SK-N-SH treated with all-trans-retinoic acid at 6 μM for 48 hours (cell line): ENCODE measurements around the gene DIPK1A.

Source experiments
- ATAC-seq: fragments of 200-7000 bp; cut with Tn5 transposase; 3 replicates; pipeline ENCODE4 v1.9.1; 2020; ENCODE audit warnings: mild to moderate bottlenecking, moderate library complexity
- ARNTL ChIP-seq: fragments of 450-650 bp; formaldehyde crosslinking; IDR thresholded peaks from 2 replicates; pipeline ENCODE4 v1.5.0; 2020; ENCODE audit warnings: low read depth, mild to moderate bottlenecking, moderate library complexity, borderline replicate concordance
- BACH2 ChIP-seq: fragments of 250-450 bp; sonication (Bioruptor Pico); IDR thresholded peaks from 2 replicates; pipeline ENCODE4 v1.9.0; 2021; ENCODE audit warnings: mild to moderate bottlenecking, borderline replicate concordance
- CREB5 ChIP-seq: fragments of 250-450 bp; sonication (Bioruptor Pico); IDR thresholded peaks from 2 replicates; pipeline ENCODE4 v1.5.1; 2020; ENCODE audit warnings: low read depth, mild to moderate bottlenecking, moderate library complexity
- CSDC2 ChIP-seq: fragments of 250-450 bp; sonication (Bioruptor Pico); IDR thresholded peaks from 2 replicates; pipeline ENCODE4 v1.5.0; 2020; ENCODE audit warnings: mild to moderate bottlenecking, moderate library complexity
- ESRRG ChIP-seq: fragments of 250-450 bp; sonication (Bioruptor Pico); IDR thresholded peaks from 2 replicates; pipeline ENCODE4 v1.6.1; 2021; ENCODE audit warnings: mild to moderate bottlenecking
- GLIS3 ChIP-seq: fragments of 250-450 bp; sonication (Bioruptor Pico); IDR thresholded peaks from 2 replicates; pipeline ENCODE4 v1.5.0; 2020; ENCODE audit warnings: mild to moderate bottlenecking, moderate library complexity
- OSR1 ChIP-seq: fragments of 250-450 bp; sonication (Bioruptor Pico); IDR thresholded peaks from 2 replicates; pipeline ENCODE4 v1.8.0; 2022; ENCODE audit warnings: moderate library complexity, mild to moderate bottlenecking, inconsistent platforms
- PATZ1 ChIP-seq: fragments of 250-450 bp; sonication (Bioruptor Pico); IDR thresholded peaks from 2 replicates; pipeline ENCODE4 v1.8.0; 2020; ENCODE audit warnings: mild to moderate bottlenecking, moderate library complexity, borderline replicate concordance
- POU6F1 ChIP-seq: fragments of 250-450 bp; sonication (Bioruptor Pico); IDR thresholded peaks from 2 replicates; pipeline ENCODE4 v1.8.0; 2021; ENCODE audit warnings: low read depth, mild to moderate bottlenecking, moderate library complexity, borderline replicate concordance
- PPARA ChIP-seq: fragments of 250-450 bp; sonication (Bioruptor Pico); IDR thresholded peaks from 2 replicates; pipeline ENCODE4 v1.5.0; 2020; ENCODE audit warnings: mild to moderate bottlenecking, borderline replicate concordance
- RARB ChIP-seq: fragments of 250-450 bp; sonication (Bioruptor Pico); IDR thresholded peaks from 2 replicates; pipeline ENCODE4 v1.8.0; 2021; ENCODE audit warnings: mild to moderate bottlenecking, moderate library complexity
- SNAI2 ChIP-seq: fragments of 250-450 bp; sonication (Bioruptor Pico); IDR thresholded peaks from 2 replicates; pipeline ENCODE4 v1.5.0; 2020; ENCODE audit warnings: mild to moderate bottlenecking, moderate library complexity
- TCF4 ChIP-seq: fragments of 250-450 bp; sonication (Bioruptor Pico); IDR thresholded peaks from 2 replicates; pipeline ENCODE4 v1.8.0; 2021; ENCODE audit warnings: mild to moderate bottlenecking, moderate library complexity, borderline replicate concordance
- TOX ChIP-seq: fragments of 250-450 bp; sonication (Bioruptor Pico); IDR thresholded peaks from 2 replicates; pipeline ENCODE4 v1.8.0; 2021; ENCODE audit warnings: mild to moderate bottlenecking, moderate library complexity, borderline replicate concordance
- TSHZ2 ChIP-seq: fragments of 250-450 bp; sonication (Bioruptor Pico); IDR thresholded peaks from 2 replicates; pipeline ENCODE4 v1.5.0; 2020; ENCODE audit warnings: mild to moderate bottlenecking, moderate library complexity
- ZC3H10 ChIP-seq: fragments of 250-450 bp; sonication (Bioruptor Pico); IDR thresholded peaks from 2 replicates; pipeline ENCODE4 v1.5.1; 2021; ENCODE audit warnings: mild to moderate bottlenecking, moderate library complexity
- ZFP3 ChIP-seq: fragments of 250-450 bp; sonication (Bioruptor Pico); IDR thresholded peaks from 2 replicates; pipeline ENCODE4 v1.5.0; 2020; ENCODE audit warnings: mild to moderate bottlenecking, moderate library complexity
- ZNF565 ChIP-seq: fragments of 450-650 bp; formaldehyde crosslinking; conservative IDR thresholded peaks from 2 replicates; pipeline ENCODE4 v1.5.0; 2020; ENCODE audit warnings: low read depth, mild to moderate bottlenecking, moderate library complexity
- ZNF70 ChIP-seq: fragments of 450-650 bp; formaldehyde crosslinking; IDR thresholded peaks from 2 replicates; pipeline ENCODE4 v1.5.0; 2020; ENCODE audit warnings: mild to moderate bottlenecking, moderate library complexity

Gene DIPK1A

GRCh38 chr1:92995441-92996430, 34.5 kb upstream of the DIPK1A start:
- no peak for ATAC-seq
- no peak for TF ChIP-seq TOX (CRISPR knock-in tag)
- TF ChIP-seq ZFP3 (CRISPR knock-in tag) = no peak
- no peak for TF ChIP-seq ZC3H10 (CRISPR knock-in tag)
- no peak for TF ChIP-seq ZNF565
- no peak for TF ChIP-seq CREB5 (CRISPR knock-in tag)
- TF ChIP-seq TCF4 = no peak
- TF ChIP-seq ESRRG = no peak
- TF ChIP-seq SNAI2 (CRISPR knock-in tag) = no peak
- TF ChIP-seq OSR1 (CRISPR knock-in tag) = no peak
- TF ChIP-seq GLIS3 = no peak

- TF ChIP-seq ESRRG = peak; percentile 98
- TF ChIP-seq TOX (CRISPR knock-in tag) = no peak
- ATAC-seq = peak; percentile 96
Observed at GRCh38 chr1:92994105-92994712, 32.9 kb upstream of the DIPK1A start.

- TF ChIP-seq ARNTL (CRISPR knock-in tag) (no peak), BACH2 (no peak), CREB5 (CRISPR knock-in tag) (no peak), GLIS3 (no peak), PPARA (CRISPR knock-in tag) (no peak), POU6F1 (CRISPR knock-in tag) (no peak), CSDC2 (CRISPR knock-in tag) (no peak), RARB (CRISPR knock-in tag) (no peak), OSR1 (CRISPR knock-in tag) (no peak), PATZ1 (CRISPR knock-in tag) (no peak), ZC3H10 (CRISPR knock-in tag) (no peak), ZNF70 (CRISPR knock-in tag) (no peak), TSHZ2 (CRISPR knock-in tag) (no peak)
- no peak for ATAC-seq
Observed at GRCh38 chr1:92993581-92993980, 32.3 kb upstream of the DIPK1A start.
